ENCODE results near the gene PPP2R5C. TPM values are rescaled to one million over a fixed set of nuclear protein-coding genes. Genes with fewer than 3 reads are reported as not detected.
A peak's percentile ranks its signal among the peaks of the same experiment; 100 is the strongest.

PPP2R5C gene
- total RNA-seq, 1 experiment from 2014 or later: 120 TPM

DNA sequence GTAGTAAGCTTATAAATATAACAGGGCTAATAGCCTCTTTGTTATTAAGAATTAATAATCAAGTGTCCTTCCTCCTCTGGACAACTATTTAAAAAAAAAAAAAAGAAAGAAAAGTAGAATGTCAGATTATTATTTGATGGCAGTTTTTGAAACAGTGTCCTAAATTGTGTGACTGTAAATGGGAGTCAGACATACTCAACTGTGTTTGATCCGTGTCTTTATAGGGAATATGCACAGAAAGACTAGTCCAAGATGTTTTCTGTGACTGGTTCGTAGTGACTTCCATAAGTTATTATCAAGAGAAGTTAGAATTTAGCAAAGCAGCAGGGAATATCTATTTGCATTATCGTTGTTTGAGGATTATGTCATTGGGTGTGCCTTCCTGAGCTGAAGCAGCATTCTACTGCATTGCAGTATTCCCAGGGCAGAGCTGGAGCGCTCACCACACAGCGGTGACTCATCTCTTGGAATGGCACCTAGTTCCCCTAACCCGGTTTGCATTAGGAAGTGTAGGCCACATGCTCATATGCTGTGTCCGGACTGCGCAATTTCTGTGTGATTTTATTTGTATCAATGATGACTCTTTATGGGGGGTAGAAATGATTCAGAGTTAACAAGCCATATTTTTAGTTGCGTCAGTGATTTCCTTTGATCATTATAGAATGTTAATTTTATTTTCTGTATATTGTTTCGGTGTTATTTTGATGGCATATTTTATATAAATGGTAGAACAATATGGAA is 210.8 kb downstream of the PPP2R5C start:
- no peak for TF ChIP-seq CTCF (IDR thresholded peaks at IDR 0.05; ENCODE audit: unreplicated experiment)
- Mint-ChIP-seq H3K4me3 (ENCODE audit: low read depth, unreplicated experiment) (peak overlapping the region; percentile 50), H3K27me3 (ENCODE audit: unreplicated experiment) (no peaks in the 10 kb centered on the region), H3K4me1 (ENCODE audit: low read depth, unreplicated experiment) (peaks cover 39% of the 10 kb centered on the region), H3K9me3 (ENCODE audit: low read depth, unreplicated experiment) (no peaks in the 10 kb centered on the region), H3K36me3 (ENCODE audit: insufficient read depth, unreplicated experiment) (peaks cover 41% of the 10 kb centered on the region), H3K27ac (ENCODE audit: unreplicated experiment) (peak overlapping the region; percentile 91)
- intact Hi-C loops (cut with micrococcal nuclease; ENCODE audit: unreplicated experiment): loop anchor here (1.0 kb wide), 1 partner anchor 8 kb away; no protein-coding TSS in a partner anchor
- CTCF ChIA-PET: interaction anchor here (0.5 to 1.0 kb wide), 3 partner anchors 11 to 1051 kb away, joined by 3 to 8 read pairs (median 4); no protein-coding TSS in a partner anchor
- TSS peak; percentile 96 for BruUV-seq (replicated peaks)
- DNase-seq: peak; percentile 86

DNA sequence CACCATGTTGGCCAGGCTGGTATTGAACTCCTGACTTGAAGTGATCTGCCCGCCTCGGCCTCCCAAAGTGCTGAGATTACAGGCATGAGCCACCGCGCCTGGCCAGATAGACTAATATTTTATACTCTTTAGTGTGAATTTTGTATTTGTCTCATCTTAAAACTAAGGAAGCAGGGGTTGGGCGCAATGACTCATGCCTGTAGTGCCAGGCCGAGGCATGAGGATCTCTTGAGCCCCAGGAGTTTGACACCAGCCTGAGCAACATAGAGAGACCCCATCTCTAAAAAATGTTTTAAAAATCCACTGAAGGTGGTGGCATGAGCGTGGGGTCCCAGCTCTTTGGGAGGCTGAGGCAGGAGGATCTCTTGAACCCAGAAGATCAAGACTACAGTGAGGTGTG is 211.8 kb downstream of the PPP2R5C start:
- DNase-seq: no peak
- H3K27me3 Mint-ChIP-seq (ENCODE audit: unreplicated experiment): no peaks in the 10 kb centered on the region
- peaks cover 34% of the 10 kb centered on the region for H3K4me1 Mint-ChIP-seq (ENCODE audit: low read depth, unreplicated experiment)
- CTCF ChIA-PET: interaction anchor here (1.0 kb wide), 1 partner anchor 12 kb away, joined by 4 read pairs; no protein-coding TSS in a partner anchor
- H3K36me3 Mint-ChIP-seq (ENCODE audit: insufficient read depth, unreplicated experiment): peaks cover 46% of the 10 kb centered on the region
- no peak for TF ChIP-seq CTCF (IDR thresholded peaks at IDR 0.05; ENCODE audit: unreplicated experiment)
- BruUV-seq (replicated peaks): no TSS peak
- H3K4me3 Mint-ChIP-seq (ENCODE audit: low read depth, unreplicated experiment): no peak overlapping the region
- H3K27ac Mint-ChIP-seq (ENCODE audit: unreplicated experiment): peak overlapping the region; percentile 91
- H3K9me3 Mint-ChIP-seq (ENCODE audit: low read depth, unreplicated experiment): no peaks in the 10 kb centered on the region
- intact Hi-C loops (cut with micrococcal nuclease; ENCODE audit: unreplicated experiment): no loop called here

GRCh38 chr14:101975231-101975630 is 213.7 kb downstream of the PPP2R5C start:
- no peak for TF ChIP-seq CTCF (IDR thresholded peaks at IDR 0.05; ENCODE audit: unreplicated experiment)
- DNase-seq: no peak
- Mint-ChIP-seq H3K36me3 (ENCODE audit: insufficient read depth, unreplicated experiment) (peaks cover 57% of the 10 kb centered on the region), H3K4me3 (ENCODE audit: low read depth, unreplicated experiment) (no peak overlapping the region), H3K27me3 (ENCODE audit: unreplicated experiment) (no peaks in the 10 kb centered on the region), H3K9me3 (ENCODE audit: low read depth, unreplicated experiment) (no peaks in the 10 kb centered on the region), H3K27ac (ENCODE audit: unreplicated experiment) (peak overlapping the region; percentile 22), H3K4me1 (ENCODE audit: low read depth, unreplicated experiment) (peaks cover 46% of the 10 kb centered on the region)
- BruUV-seq (replicated peaks): no TSS peak
- intact Hi-C loops (cut with micrococcal nuclease; ENCODE audit: unreplicated experiment): no loop called here
- CTCF ChIA-PET: no interaction called here

Other genes with a start within 250 kb of the PPP2R5C start
- gene DIO3, start 200.2 kb upstream of the PPP2R5C start, total RNA-seq (2022): 1.7 and 2.3 TPM in 2 replicates
- 510 and 529 TPM in 2 replicates for gene DYNC1H1, start 202.9 kb downstream of the PPP2R5C start, total RNA-seq (2022)